NCI-H345 (cell line): ENCODE data around the gene NRBF2.
"Not testable (repeated sequence)": the region's sequence is repeated elsewhere in the genome, so short reads cannot be mapped to it uniquely, and the experiment has no call there.

Experiments used
- DNase-seq: peaks from one replicate; lab custom pipeline; 2025; lab: John Stamatoyannopoulos, UW

The NRBF2 gene

GRCh38 chr10:63133056-63133820 is at the start of gene NRBF2:
Gene NRBF2 (plus strand): TSS chr10:63133328. CDS start chr10:63133471, 143 bp downstream.
- DNase-seq: peak; percentile 95

GRCh38 chr10:63083406-63083805 is 49.7 kb upstream of the NRBF2 start:
- not testable (repeated sequence) for DNase-seq

DNA sequence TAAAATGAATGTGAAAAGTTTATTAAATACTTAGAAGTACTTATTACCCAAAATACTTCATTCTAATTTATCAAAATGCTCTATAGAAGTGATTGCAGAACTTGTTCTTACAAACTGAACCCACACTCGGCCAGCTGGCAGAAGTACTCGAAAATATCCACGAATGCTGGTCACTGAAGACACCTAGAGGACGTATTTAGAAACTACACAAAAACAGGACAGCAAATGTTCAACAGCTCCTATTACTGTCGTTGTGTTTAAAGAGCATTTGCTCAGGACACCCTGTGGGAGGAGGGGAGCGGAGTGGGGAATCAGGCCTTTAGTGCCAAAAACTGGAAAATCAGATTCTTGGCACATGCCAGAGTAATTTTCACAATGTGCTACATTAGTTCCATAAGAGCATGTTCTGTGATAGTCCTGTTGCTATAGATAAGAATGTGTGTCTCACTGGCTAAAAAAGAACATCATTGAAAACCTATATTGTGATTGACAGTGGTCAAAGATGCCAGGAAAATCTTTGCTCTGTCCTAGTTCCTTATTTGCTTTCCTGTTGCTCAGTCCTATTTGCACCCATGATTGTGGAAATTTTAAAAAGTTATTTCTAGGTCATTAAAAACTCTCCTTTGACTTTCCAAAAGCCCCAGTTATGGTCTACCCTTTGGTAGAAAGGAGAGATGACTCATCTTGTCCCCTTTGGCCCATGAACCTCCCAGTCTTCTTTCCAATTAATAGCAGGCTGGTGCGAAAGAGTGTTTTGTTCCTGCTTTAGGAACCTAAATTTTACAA is 49.0 kb upstream of the NRBF2 start:
- DNase-seq: peak; percentile 55

DNA sequence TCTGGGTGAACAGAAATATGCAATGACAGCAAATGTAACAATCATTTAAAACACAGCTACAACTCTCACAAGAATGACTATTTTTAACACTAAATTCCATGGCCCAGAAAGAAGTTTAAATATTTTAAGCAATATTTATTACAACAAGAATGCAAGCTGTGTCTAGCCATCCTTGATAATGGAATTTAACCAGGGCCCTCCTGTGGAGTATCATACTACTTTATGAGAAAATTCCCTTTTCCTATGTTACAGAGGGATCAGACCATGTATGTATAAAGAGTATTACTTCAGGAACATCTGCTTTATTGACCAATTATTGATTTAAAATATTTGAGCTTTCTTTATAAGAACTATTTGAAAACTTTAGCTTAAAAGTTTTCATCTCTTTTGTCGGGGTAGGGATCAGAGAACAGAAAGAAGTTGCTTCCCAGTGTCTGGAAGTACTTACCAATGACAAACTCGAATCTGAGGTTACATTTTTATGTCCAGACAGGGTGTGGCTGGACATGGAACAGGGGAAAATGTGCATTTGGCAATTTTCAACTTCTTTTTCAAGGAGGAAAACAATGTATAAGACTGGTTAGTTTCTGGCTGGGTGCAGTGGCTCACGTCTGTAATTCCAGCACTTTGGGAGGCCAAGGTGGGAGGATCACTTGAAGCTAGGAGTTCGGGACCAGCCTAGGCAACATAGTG is 48.3 kb upstream of the NRBF2 start:
- DNase-seq: no peak

DNA sequence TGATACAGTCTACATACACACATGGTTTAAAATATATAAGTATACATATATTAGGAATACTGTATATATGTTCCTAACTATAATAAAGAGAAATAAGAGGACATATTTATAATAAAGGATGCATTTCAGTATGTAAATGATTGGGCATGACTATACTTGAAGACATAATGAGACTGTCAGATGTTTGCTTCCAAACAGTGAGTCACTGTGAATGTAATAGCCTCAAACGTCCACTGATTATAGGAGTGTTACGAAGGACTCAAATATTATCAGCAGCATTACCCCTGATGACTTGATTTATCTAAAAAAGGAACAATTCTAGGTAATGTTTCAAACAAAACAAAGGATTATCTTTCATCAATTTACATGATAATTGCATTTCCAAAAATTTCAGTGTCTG is 39.9 kb upstream of the NRBF2 start:
- DNase-seq: no peak

- no peak for DNase-seq
These were observed 38.7 kb upstream of the NRBF2 start for GRCh38 chr10:63094405-63094804.

- DNase-seq: no peak
These were observed 38.2 kb upstream of the NRBF2 start for GRCh38 chr10:63094881-63095280.

GRCh38 chr10:63099734-63100133 is 33.4 kb upstream of the NRBF2 start:
- no peak for DNase-seq

- DNase-seq: not testable (repeated sequence)
These were observed 32.0 kb upstream of the NRBF2 start for GRCh38 chr10:63101091-63101490.

DNA sequence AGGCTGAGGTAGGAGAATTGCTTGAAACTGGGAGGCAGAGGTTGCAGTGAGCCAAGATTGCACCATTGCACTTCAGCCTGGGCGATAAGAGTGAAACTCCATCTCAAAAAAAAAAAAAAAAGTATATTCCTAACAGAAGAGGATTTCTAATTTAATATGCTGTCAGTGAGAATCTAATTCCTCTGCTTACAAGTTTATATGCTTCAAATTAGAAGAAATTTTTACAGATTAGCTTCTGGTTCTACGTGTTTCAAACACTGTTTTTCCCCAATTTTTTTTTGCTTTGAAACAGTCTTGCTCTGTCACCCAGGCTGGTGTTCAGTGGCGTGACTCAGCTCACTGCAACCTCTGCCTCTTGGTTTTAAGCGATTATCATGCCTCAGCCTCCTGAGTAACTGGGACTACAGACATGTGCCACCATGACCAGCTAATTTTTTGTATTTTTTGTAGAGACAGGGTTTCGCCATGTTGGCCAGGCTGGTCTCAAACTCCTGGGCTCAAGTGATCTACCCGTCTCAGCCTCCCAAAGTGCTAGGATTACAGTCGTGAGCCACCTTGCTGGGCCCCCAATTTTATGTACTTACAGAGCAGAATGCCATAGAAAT is 30.7 kb upstream of the NRBF2 start:
- DNase-seq: not testable (repeated sequence)

GRCh38 chr10:63103178-63103577 is 29.9 kb upstream of the NRBF2 start:
- DNase-seq: not testable (repeated sequence)

- DNase-seq: no peak
These were observed 29.1 kb upstream of the NRBF2 start for GRCh38 chr10:63103971-63104409.

DNA sequence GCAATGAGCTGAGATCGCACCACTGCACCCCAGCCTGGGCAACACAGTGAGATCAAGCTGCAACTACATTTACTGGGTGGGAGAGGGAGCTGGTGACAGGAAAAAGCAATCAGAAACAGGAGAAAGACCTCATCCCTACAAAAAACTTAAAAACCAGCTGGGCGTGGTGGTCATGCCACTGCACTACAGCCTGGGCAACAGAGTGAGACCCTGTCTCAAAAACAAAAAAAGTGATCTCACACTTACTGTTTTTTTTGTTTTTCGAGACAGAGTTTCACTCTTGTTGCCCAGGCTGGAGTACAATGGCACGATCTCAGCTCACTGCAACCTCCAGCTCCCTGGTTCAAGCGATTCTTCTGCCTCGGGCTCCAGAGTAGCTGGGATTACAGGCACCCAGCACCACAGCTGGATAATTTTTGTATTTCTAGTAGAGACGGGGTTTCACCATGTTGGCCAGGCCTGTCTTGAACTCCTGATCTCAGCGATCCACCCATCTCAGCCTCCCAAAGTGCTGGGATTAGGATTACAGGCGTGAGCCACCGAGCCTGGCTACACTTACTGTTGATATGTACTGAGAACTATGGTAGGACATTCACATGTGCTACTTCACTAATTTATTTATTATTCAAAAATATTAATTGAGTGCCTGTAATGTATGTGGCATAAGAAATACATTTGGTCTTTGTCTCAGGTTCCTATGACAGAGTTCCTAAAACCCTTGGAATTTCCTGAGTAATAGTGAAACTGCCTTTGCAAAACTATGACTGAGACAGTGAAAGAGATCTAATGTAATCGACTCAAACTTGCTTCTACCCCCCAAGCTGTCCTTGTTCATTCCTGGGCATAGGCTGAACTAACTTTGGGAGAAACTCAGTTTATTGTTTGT is 27.7 kb upstream of the NRBF2 start:
- no peak for DNase-seq

DNA sequence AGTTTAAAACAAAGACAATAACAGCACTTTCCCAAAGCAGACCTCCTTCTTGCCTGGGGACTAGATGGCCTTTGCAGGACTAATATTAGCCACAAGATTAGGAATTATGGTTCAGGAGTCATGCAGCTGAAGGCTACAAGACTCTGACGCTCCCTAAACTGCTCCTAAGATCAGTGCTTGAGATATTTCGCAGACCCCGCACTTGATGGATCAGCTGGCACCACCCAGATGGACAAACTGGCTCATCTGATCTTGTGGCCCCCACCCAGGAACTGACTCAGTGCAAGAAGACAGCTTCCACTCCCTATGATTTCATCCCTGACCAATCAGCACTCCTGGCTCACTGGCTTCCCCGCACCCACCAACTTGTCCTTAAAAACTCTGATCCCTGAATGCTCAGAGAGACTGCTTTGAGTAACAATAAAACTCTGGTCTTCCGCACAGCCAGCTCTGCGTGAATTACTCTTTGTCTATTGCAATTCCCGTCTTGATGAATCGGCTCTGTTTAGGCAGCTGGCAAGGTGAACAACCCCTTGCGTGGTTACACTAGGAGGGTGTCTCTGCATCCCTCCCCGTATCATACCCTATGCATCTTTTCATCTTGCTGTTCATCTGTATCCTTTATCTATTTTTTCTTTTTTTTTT is 26.9 kb upstream of the NRBF2 start:
- DNase-seq: no peak

DNA sequence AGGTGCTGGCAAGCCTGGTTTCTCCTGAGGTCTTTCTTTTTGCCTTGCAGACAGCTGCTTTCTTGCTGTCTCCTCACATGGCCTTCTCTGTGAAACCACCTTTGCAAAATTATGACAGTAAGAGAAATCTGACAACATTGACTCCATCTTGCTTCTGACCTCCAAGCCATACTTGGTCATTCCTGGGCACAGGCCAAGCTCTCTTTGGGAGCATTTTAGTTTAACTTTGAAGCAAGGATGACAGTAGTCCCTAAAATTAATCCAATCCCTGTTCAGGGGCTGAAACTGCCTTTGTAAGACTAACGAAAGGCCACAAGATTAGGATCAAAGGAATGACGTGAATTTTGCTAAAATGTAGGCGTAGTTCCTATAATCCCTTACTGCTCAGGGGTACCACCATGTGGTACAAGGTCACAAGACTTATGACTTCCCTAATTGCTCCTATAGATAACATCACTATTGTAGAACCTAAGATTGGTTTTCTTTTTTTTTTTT is 25.1 kb upstream of the NRBF2 start:
- no peak for DNase-seq

- DNase-seq: no peak
These were observed 22.2 kb upstream of the NRBF2 start for GRCh38 chr10:63110940-63111339.

DNA sequence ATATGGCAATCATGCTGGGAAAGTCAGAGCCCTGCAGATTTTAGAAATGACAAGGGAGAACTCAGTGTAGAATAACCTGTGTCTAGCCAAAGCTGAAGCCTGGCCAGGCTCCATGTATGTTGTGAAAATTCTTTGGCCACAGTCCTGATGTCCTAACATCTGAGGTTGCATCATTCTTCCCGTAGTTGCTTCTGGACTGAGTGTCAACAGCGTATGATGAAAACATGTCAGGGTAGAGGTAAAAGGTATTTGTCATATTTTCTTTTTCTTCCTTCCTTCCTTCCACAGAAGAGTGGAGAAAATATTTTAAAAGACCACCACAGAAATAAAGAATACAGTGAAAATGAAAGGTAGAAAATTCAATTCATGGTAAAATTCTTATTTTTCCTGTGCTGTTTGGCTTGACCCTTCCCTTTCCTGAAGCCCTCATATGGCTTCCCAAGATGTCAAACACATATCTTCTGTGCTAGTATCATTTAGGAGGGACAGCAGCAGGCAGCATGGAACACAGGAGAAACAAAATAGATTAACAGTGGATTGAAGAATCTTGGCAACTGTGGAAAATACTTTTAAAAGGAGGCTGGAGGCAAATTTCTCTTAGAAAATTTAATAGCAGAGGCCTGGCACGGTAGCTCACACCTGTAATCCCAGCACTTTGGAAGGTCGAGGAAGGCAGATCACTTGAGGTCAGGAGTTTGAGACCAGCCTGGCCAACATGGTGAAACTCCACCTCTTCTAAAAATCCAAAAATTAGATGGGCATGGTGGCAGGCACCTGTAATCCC is 18.9 kb upstream of the NRBF2 start:
- no peak for DNase-seq

GRCh38 chr10:63115732-63116383 is 17.3 kb upstream of the NRBF2 start:
- no peak for DNase-seq

DNA sequence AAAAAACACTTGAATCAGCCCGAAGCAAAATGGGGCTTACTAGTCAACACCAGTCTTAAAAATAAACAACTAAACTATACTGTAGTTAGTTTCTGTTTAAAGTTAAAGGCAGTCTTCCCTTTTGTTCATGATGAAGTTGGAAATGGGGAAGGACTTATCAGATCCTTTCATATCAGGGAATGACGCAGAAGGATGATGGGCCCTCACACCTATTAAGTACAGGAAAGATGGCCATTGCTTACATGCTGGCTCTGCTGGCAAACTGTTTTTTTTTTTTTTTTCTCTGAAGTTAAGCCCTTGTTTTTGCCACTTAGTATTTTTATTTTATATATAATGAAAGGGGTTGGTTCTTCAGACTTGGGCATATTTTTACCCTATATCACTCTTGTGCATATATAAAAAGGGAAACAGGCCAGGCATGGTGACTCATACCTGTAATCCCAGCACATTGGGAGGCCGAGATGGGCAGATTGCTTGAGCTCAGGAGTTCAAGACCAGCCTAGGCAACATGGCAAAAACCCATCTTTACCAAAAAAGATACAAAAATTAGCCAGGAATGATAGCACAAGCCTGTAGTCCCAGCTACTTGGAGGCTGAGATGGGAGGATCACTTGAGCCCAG is 16.6 kb upstream of the NRBF2 start:
- DNase-seq: no peak
